K562 (cell line): ENCODE results near the gene CFL1. TPM values are rescaled to one million over a fixed set of nuclear protein-coding genes. Genes with fewer than 3 reads are reported as not detected.

Experiments used
- CAMTA2 ChIP-seq: fragments of 250-450 bp; sonication (Bioruptor Pico); conservative IDR thresholded peaks from 2 replicates; pipeline ENCODE4 v1.5.1; 2022
- GATA2 ChIP-seq: sonication (generic); formaldehyde crosslinking; IDR thresholded peaks from 2 replicates; pipeline ENCODE4 v1.4.0; 2020; ENCODE audit warnings: mild to moderate bottlenecking, missing genetic modification reagents
- GTF2E2 ChIP-seq: fragments of 200-800 bp; sonication (Bioruptor generic); IDR thresholded peaks from 2 replicates; pipeline ENCODE4 v1.6.1; 2016; ENCODE audit warnings: missing genetic modification characterization, missing compliant biosample characterization
- HNRNPK ChIP-seq: fragments of 200-400 bp; formaldehyde crosslinking; IDR thresholded peaks from one replicate; pipeline ENCODE4 v1.6.1; 2018; ENCODE audit warnings: mild to moderate bottlenecking, low read depth, low read length; ENCODE audit not compliant: poor library complexity, severe bottlenecking
- HNRNPL ChIP-seq: fragments of 200-400 bp; formaldehyde crosslinking; IDR thresholded peaks from 2 replicates; pipeline ENCODE4 v1.6.1; 2017; ENCODE audit warnings: low read depth, mild to moderate bottlenecking, low read length
- L3MBTL2 ChIP-seq: fragments of 450-650 bp; IDR thresholded peaks from 2 replicates; pipeline ENCODE4 v1.6.1; 2016; ENCODE audit warnings: mild to moderate bottlenecking, moderate library complexity
- MAZ ChIP-seq, 2 experiments: fragments of 450-650 bp in 1 of 2; sonication (generic) in 1 of 2; formaldehyde crosslinking; IDR thresholded peaks in 1 of 2; conservative IDR thresholded peaks in 1 of 2; 2 replicates each; pipeline versions ENCODE4 v1.4.0 to v1.5.0; 2020; ENCODE audit warnings: mild to moderate bottlenecking in 1 of 2, missing genetic modification reagents in 1 of 2
- NR2C2 ChIP-seq, 2 experiments: fragments of 200-800 bp in 1 of 2; sonication (Bioruptor generic) in 1 of 2; sonication (generic) in 1 of 2; formaldehyde crosslinking in 1 of 2; IDR thresholded peaks; 2 replicates each; pipeline versions ENCODE4 v1.6.1 to v1.8.0; 2016 to 2022; ENCODE audit warnings: mild to moderate bottlenecking in 1 of 2, missing compliant biosample characterization in 1 of 2, missing genetic modification characterization in 1 of 2, missing genetic modification reagents in 1 of 2
- NR3C1 ChIP-seq: sonication (generic); formaldehyde crosslinking; IDR thresholded peaks from 2 replicates; pipeline ENCODE4 v1.8.1; 2022; ENCODE audit warnings: missing genetic modification reagents
- POLR2A ChIP-seq: fragments of 450-650 bp; conservative IDR thresholded peaks from 2 replicates; pipeline ENCODE4 v1.6.1; 2016
- POLR2B ChIP-seq: fragments of 450-650 bp; IDR thresholded peaks from 2 replicates; pipeline ENCODE4 v1.6.1; 2018; ENCODE audit warnings: low read depth; ENCODE audit not compliant: partially characterized antibody
- RFX7 ChIP-seq: fragments of 250-450 bp; sonication (Bioruptor Pico); IDR thresholded peaks from 2 replicates; pipeline ENCODE4 v1.5.1; 2021; ENCODE audit warnings: mild to moderate bottlenecking
- SIN3A ChIP-seq, 2 experiments: fragments of 150-350 bp in 1 of 2; IDR thresholded peaks; 2 replicates each; pipeline ENCODE4 v1.6.1; 2011 to 2016; ENCODE audit warnings: borderline replicate concordance in 2 of 2, low read depth in 2 of 2, low read length in 2 of 2, mild to moderate bottlenecking in 2 of 2, moderate library complexity in 2 of 2; ENCODE audit not compliant: control insufficient read depth in 1 of 2
- ZBED1 ChIP-seq: IDR thresholded peaks from 2 replicates; pipeline ENCODE4 v1.6.1; 2014
- ZNF780A ChIP-seq: fragments of 250-450 bp; sonication (Bioruptor Pico); IDR thresholded peaks from 2 replicates; pipeline ENCODE4 v1.5.0; 2021; ENCODE audit warnings: mild to moderate bottlenecking
- polyA plus RNA-seq, 8 experiments: library from polyadenylated mRNA; depleted of rRNA in 4 of 8; stranded (reverse) in 5 of 8; unstranded in 3 of 8; fragments of >200 nt; fragmentation: Nextera tagmentation in 2 of 8; fragmentation: Illumina TruSeq in 1 of 8; extraction: Ambion mirVana in 2 of 8; extraction: Trizol in 1 of 8; gene quantifications; 2 replicates each; pipeline versions ENCODE4 v1.2.1 to v1.2.3, GENCODE V29; 2011 to 2014; ENCODE audit warnings: inconsistent platforms in 1 of 8, missing spikeins in 1 of 8
- total RNA-seq, 7 experiments: library from RNA; depleted of rRNA in 6 of 7; stranded (reverse); fragments of >200 nt in 6 of 7; fragmentation: Illumina TruSeq in 2 of 7; extraction: Trizol in 2 of 7; gene quantifications; 2 replicates each; pipeline versions ENCODE4 v1.2.1 to v1.2.3, GENCODE V29; 2011 to 2021; ENCODE audit warnings: low replicate concordance in 1 of 7
- TF ChIP-seq, protein P1 (sequence below): fragments of 450-650 bp; formaldehyde crosslinking; IDR thresholded peaks from 2 replicates; pipeline ENCODE4 v1.4.0; 2020; ENCODE audit warnings: mild to moderate bottlenecking, mixed read lengths
- TF ChIP-seq, protein P2 (sequence below): fragments of 450-650 bp; IDR thresholded peaks from 2 replicates; pipeline ENCODE4 v1.7.0; 2016; ENCODE audit warnings: borderline replicate concordance
- TF ChIP-seq, protein P3 (sequence below): fragments of 250-450 bp; sonication (Bioruptor Pico); IDR thresholded peaks from 2 replicates; pipeline ENCODE4 v1.9.0; 2021; ENCODE audit warnings: mild to moderate bottlenecking, inconsistent platforms
- TF ChIP-seq, protein P4 (sequence below), 2 experiments: fragments of 450-650 bp; conservative IDR thresholded peaks; 2 replicates each; pipeline ENCODE4 v1.6.1; 2017; ENCODE audit warnings: mild to moderate bottlenecking in 2 of 2, moderate library complexity in 2 of 2

CFL1 gene
- total and polyA plus RNA-seq, 9 of the 15 experiments (the other 6 are each of a cell fraction or from before 2014, with no cell fraction given): 105 to 1,101 (median 859) TPM

DNA sequence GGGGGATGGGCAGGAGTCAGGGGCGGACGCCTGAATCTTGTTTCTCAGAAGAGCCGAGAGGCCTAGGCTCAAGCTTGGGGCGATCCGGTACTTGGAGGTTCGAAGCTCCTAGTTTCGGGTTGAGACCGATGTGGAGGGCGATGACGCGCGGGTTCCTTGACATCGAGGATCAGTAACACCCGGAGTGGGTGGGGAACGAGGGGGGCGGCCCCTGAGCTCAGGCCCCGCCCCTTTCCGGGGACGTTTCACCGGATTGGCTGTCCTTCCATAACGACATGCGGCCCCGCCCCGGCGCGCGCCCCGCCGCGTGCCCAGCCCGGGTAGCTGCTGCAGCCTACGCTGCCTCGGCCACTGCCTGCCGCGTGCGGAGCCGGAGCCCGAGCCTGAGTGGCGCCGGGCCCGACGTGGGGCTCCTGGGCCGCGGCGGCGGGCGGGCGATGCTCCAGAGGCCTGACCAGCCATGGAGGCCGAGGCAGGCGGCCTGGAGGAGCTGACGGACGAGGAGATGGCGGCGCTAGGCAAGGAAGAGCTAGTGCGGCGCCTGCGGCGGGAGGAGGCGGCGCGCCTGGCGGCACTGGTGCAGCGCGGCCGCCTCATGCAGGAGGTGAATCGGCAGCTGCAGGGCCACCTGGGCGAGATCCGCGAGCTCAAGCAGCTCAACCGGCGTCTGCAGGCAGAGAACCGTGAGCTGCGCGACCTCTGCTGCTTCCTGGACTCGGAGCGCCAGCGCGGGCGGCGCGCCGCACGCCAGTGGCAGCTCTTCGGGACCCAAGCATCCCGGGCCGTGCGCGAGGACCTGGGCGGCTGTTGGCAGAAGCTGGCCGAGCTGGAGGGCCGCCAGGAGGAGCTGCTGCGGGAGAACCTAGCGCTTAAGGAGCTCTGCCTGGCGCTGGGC lies 32.6 kb upstream of the CFL1 start, which contains the start of gene CCDC85B (continued):
- TF ChIP-seq CAMTA2 (CRISPR knock-in tag) (peak; percentile 83; the same call in 1 of the 2 replicates), GATA2 (CRISPR knock-in tag) (no peak), POLR2B (peak; percentile 8), POLR2A (peak; percentile 71), ZNF780A (CRISPR knock-in tag) (no peak), SIN3A (IDR thresholded peaks at IDR 0.05; ENCODE audit: borderline replicate concordance in 2 of 2, control insufficient read depth in 1 of 2, low read depth in 2 of 2, low read length in 2 of 2) (peak; percentile 51 to 79; a peak in 3 of 4 replicates), NR2C2 (CRISPR knock-in tag; IDR thresholded peaks at IDR 0.05) (peak; percentile 44), NR2C2 (tag; IDR thresholded peaks at IDR 0.05) (peak; percentile 24; the same call in 1 of the 2 replicates), L3MBTL2 (peak; percentile 98), MAZ (CRISPR knock-in tag; conservative IDR thresholded peaks at IDR 0.05 in 1 of 2, IDR thresholded peaks at IDR 0.05 in 1 of 2) (peak; percentile 54 to 85), NR3C1 (CRISPR knock-in tag) (peak; percentile 67; the same call in 1 of the 2 replicates), HNRNPL (peak; percentile 89), GTF2E2 (tag) (0 out of 2 replicates have a peak, but pooled peaks have one; percentile 24), RFX7 (CRISPR knock-in tag) (no peak), HNRNPK (peak; percentile 19), ZBED1 (peak; percentile 15; the same call in 1 of the 2 replicates)
- TF ChIP-seq, protein P1, sequence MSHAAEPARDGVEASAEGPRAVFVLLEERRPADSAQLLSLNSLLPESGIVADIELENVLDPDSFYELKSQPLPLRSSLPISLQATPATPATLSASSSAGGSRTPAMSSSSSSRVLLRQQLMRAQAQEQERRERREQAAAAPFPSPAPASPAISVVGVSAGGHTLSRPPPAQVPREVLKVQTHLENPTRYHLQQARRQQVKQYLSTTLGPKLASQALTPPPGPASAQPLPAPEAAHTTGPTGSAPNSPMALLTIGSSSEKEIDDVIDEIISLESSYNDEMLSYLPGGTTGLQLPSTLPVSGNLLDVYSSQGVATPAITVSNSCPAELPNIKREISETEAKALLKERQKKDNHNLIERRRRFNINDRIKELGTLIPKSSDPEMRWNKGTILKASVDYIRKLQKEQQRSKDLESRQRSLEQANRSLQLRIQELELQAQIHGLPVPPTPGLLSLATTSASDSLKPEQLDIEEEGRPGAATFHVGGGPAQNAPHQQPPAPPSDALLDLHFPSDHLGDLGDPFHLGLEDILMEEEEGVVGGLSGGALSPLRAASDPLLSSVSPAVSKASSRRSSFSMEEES (CRISPR knock-in tag): no peak
- TF ChIP-seq, protein P2, sequence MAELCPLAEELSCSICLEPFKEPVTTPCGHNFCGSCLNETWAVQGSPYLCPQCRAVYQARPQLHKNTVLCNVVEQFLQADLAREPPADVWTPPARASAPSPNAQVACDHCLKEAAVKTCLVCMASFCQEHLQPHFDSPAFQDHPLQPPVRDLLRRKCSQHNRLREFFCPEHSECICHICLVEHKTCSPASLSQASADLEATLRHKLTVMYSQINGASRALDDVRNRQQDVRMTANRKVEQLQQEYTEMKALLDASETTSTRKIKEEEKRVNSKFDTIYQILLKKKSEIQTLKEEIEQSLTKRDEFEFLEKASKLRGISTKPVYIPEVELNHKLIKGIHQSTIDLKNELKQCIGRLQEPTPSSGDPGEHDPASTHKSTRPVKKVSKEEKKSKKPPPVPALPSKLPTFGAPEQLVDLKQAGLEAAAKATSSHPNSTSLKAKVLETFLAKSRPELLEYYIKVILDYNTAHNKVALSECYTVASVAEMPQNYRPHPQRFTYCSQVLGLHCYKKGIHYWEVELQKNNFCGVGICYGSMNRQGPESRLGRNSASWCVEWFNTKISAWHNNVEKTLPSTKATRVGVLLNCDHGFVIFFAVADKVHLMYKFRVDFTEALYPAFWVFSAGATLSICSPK: no peak
- TF ChIP-seq, protein P3, sequence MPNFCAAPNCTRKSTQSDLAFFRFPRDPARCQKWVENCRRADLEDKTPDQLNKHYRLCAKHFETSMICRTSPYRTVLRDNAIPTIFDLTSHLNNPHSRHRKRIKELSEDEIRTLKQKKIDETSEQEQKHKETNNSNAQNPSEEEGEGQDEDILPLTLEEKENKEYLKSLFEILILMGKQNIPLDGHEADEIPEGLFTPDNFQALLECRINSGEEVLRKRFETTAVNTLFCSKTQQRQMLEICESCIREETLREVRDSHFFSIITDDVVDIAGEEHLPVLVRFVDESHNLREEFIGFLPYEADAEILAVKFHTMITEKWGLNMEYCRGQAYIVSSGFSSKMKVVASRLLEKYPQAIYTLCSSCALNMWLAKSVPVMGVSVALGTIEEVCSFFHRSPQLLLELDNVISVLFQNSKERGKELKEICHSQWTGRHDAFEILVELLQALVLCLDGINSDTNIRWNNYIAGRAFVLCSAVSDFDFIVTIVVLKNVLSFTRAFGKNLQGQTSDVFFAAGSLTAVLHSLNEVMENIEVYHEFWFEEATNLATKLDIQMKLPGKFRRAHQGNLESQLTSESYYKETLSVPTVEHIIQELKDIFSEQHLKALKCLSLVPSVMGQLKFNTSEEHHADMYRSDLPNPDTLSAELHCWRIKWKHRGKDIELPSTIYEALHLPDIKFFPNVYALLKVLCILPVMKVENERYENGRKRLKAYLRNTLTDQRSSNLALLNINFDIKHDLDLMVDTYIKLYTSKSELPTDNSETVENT (CRISPR knock-in tag): peak; percentile 77
- TF ChIP-seq, protein P4, sequence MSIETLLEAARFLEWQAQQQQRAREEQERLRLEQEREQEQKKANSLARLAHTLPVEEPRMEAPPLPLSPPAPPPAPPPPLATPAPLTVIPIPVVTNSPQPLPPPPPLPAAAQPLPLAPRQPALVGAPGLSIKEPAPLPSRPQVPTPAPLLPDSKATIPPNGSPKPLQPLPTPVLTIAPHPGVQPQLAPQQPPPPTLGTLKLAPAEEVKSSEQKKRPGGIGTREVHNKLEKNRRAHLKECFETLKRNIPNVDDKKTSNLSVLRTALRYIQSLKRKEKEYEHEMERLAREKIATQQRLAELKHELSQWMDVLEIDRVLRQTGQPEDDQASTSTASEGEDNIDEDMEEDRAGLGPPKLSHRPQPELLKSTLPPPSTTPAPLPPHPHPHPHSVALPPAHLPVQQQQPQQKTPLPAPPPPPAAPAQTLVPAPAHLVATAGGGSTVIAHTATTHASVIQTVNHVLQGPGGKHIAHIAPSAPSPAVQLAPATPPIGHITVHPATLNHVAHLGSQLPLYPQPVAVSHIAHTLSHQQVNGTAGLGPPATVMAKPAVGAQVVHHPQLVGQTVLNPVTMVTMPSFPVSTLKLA (conservative IDR thresholded peaks at IDR 0.05): peak; percentile 72 to 83
